ENCODE results near the gene BCL7A.

BCL7A gene

GRCh38 chr12:122107261-122107660 lies 85.6 kb downstream of the BCL7A start:
- Histone ChIP-seq H3K9me2 (ENCODE audit: low read depth, low read length) (no peaks in the 10 kb centered on the region), H3F3A (ENCODE audit: insufficient read depth, low read length) (no peaks in the 10 kb centered on the region), H4K20me1 (ENCODE audit: insufficient read depth, low read length) (no peaks in the 10 kb centered on the region), H3K79me2 (ENCODE audit: insufficient read depth, low read length) (no peaks in the 10 kb centered on the region), H3K27me3 (ENCODE audit: insufficient read depth, low read length) (no peaks in the 10 kb centered on the region), H3K36me3 (ENCODE audit: insufficient read depth, low read length) (no peaks in the 10 kb centered on the region), H3K4me2 (ENCODE audit: low read length) (no peak overlapping the region), H2AFZ (ENCODE audit: low read length) (no peak overlapping the region), H3K4me1 (ENCODE audit: insufficient read depth, low read length, severe bottlenecking) (peaks cover 16% of the 10 kb centered on the region), H3K9ac (ENCODE audit: low read length) (no peak overlapping the region), H3K27ac (ENCODE audit: low read depth, low read length, poor library complexity, severe bottlenecking) (no peak overlapping the region), H3K4me3 (ENCODE audit: low read depth, low read length, poor library complexity, severe bottlenecking) (no peak overlapping the region), H3K9me3 (ENCODE audit: low read length) (no peaks in the 10 kb centered on the region)
- no peak for TF ChIP-seq CTCF (IDR thresholded peaks at IDR 0.05; ENCODE audit: low read length)
- no peak for TF ChIP-seq EZH2 (IDR thresholded peaks at IDR 0.05; ENCODE audit: borderline replicate concordance, low read length)

- H3K4me3 ChIP-seq (ENCODE audit: low read depth, low read length, poor library complexity, severe bottlenecking): no peak overlapping the region
- no peaks in the 10 kb centered on the region for H4K20me1 ChIP-seq (ENCODE audit: insufficient read depth, low read length)
- H2AFZ ChIP-seq (ENCODE audit: low read length): no peak overlapping the region
- H3K4me2 ChIP-seq (ENCODE audit: low read length): no peak overlapping the region
- no peaks in the 10 kb centered on the region for H3K36me3 ChIP-seq (ENCODE audit: insufficient read depth, low read length)
- no peak overlapping the region for H3K9ac ChIP-seq (ENCODE audit: low read length)
- no peak overlapping the region for H3K27ac ChIP-seq (ENCODE audit: low read depth, low read length, poor library complexity, severe bottlenecking)
- H3K4me1 ChIP-seq (ENCODE audit: insufficient read depth, low read length, severe bottlenecking): no peaks in the 10 kb centered on the region
- TF ChIP-seq CTCF (IDR thresholded peaks at IDR 0.05; ENCODE audit: low read length): no peak
- no peak for TF ChIP-seq EZH2 (IDR thresholded peaks at IDR 0.05; ENCODE audit: borderline replicate concordance, low read length)
- no peaks in the 10 kb centered on the region for H3K79me2 ChIP-seq (ENCODE audit: insufficient read depth, low read length)
- H3K9me3 ChIP-seq (ENCODE audit: low read length): no peaks in the 10 kb centered on the region
- H3F3A ChIP-seq (ENCODE audit: insufficient read depth, low read length): no peaks in the 10 kb centered on the region
- H3K9me2 ChIP-seq (ENCODE audit: low read depth, low read length): no peaks in the 10 kb centered on the region
- no peaks in the 10 kb centered on the region for H3K27me3 ChIP-seq (ENCODE audit: insufficient read depth, low read length)
Measured at GRCh38 chr12:122111089-122111641, 89.5 kb downstream of the BCL7A start.

Data from OCI-LY1 (cell line).